ENCODE results near the gene ACOX3. TPM values are rescaled to one million over a fixed set of nuclear protein-coding genes. Genes with fewer than 3 reads are reported as not detected.

The ACOX3 gene
- total and polyA plus RNA-seq, 9 of the 15 experiments (the other 6 are each of a cell fraction or from before 2014, with no cell fraction given) = 0.68 to 7.3 (median 3.7) TPM

GRCh38 chr4:8439914-8440491 lies 520 bp downstream of the ACOX3 start (continued):
- TF ChIP-seq FOXM1 (IDR thresholded peaks at IDR 0.05; ENCODE audit: low read depth) = no peak
- TF ChIP-seq FOXM1 (CRISPR knock-in tag; IDR thresholded peaks at IDR 0.05; ENCODE audit: low read depth) = no peak
- TF ChIP-seq DACH1 (IDR thresholded peaks at IDR 0.05; ENCODE audit: partially characterized antibody) = no peak
- no peak for TF ChIP-seq HNRNPUL1 (IDR thresholded peaks at IDR 0.05; ENCODE audit: low read length)
- no peak for TF ChIP-seq MCM7 (IDR thresholded peaks at IDR 0.05)
- peak; percentile 15; the same call in 1 of the 2 replicates for TF ChIP-seq NCOR1 (IDR thresholded peaks at IDR 0.05)
- no peak for TF ChIP-seq MYNN (IDR thresholded peaks at IDR 0.05)
- no peak for TF ChIP-seq MYNN (CRISPR knock-in tag; IDR thresholded peaks at IDR 0.05)
- TF ChIP-seq GABPA (tag; conservative IDR thresholded peaks at IDR 0.05; ENCODE audit: low read depth) = no peak
- TF ChIP-seq TCF3 (CRISPR knock-in tag; IDR thresholded peaks at IDR 0.05) = no peak
- TF ChIP-seq SNRNP70 (optimal IDR thresholded peaks at IDR 0.05; ENCODE audit: low read depth, low read length) = no peak
- no peak for TF ChIP-seq SMAD3 (CRISPR knock-in tag; conservative IDR thresholded peaks at IDR 0.05)
- no peak for TF ChIP-seq CLOCK (CRISPR knock-in tag; IDR thresholded peaks at IDR 0.05; ENCODE audit: borderline replicate concordance)
- no peak for TF ChIP-seq ZNF133 (CRISPR knock-in tag; IDR thresholded peaks at IDR 0.05)
- TF ChIP-seq EHMT2 (IDR thresholded peaks at IDR 0.05) = 0 out of 2 replicates have a peak, but pooled peaks have one; percentile 30
- no peak for TF ChIP-seq ZNF121 (CRISPR knock-in tag; conservative IDR thresholded peaks at IDR 0.05)
- no peak for TF ChIP-seq ARID2 (IDR thresholded peaks at IDR 0.05)
- no peak for TF ChIP-seq RBM14 (IDR thresholded peaks at IDR 0.05; ENCODE audit: borderline replicate concordance, insufficient read depth, low read depth, low read length)
- no peak for TF ChIP-seq PURB (CRISPR knock-in tag; IDR thresholded peaks at IDR 0.05; ENCODE audit: low read depth)
- no peak for TF ChIP-seq MED1 (CRISPR knock-in tag; IDR thresholded peaks at IDR 0.05; ENCODE audit: borderline replicate concordance)
- no peak for TF ChIP-seq GABPB2 (CRISPR knock-in tag; conservative IDR thresholded peaks at IDR 0.05)
- TF ChIP-seq CAMTA2 (CRISPR knock-in tag; conservative IDR thresholded peaks at IDR 0.05) = no peak
- TF ChIP-seq BCLAF1 (IDR thresholded peaks at IDR 0.05; ENCODE audit: borderline replicate concordance in 1 of 2, control insufficient read depth in 1 of 2, low read depth in 2 of 2, low read length in 1 of 2) = no peak
- TF ChIP-seq RFX1 (IDR thresholded peaks at IDR 0.05) = no peak
- TF ChIP-seq SP1 (CRISPR knock-in tag; IDR thresholded peaks at IDR 0.05) = no peak
- 0 out of 2 replicates have a peak, but pooled peaks have one; percentile 38 for TF ChIP-seq CBX5 (IDR thresholded peaks at IDR 0.05; ENCODE audit: borderline replicate concordance, low read depth)
- no peak for TF ChIP-seq TEAD2 (tag; IDR thresholded peaks at IDR 0.05)
- no peak; the same call in 1 of the 2 replicates for TF ChIP-seq DPF2 (IDR thresholded peaks at IDR 0.05)

Measured in K562 (cell line).